ENCODE measurements around the gene RASSF1.

Gene RASSF1

DNA sequence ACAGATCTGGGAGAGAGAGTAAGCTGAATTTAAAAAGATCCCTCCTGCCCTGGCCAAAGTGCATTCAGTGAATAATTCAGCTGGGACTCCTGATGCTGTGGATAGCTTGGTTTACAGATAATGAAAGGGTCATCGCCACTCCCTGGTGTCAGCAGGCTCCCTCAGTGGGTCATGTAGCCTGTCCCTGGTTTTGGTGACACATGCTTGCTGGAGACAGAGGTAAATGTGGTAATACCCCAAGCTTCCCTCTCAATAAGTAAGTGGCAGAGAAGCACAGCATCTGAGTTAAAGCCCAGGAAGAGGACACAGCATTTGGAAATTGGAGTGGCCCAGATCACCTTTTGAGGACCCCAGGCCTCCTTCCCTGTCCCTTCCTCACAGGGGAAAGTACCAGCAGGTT lies 16.8 kb upstream of the RASSF1 start:
- TF ChIP-seq, protein P1, sequence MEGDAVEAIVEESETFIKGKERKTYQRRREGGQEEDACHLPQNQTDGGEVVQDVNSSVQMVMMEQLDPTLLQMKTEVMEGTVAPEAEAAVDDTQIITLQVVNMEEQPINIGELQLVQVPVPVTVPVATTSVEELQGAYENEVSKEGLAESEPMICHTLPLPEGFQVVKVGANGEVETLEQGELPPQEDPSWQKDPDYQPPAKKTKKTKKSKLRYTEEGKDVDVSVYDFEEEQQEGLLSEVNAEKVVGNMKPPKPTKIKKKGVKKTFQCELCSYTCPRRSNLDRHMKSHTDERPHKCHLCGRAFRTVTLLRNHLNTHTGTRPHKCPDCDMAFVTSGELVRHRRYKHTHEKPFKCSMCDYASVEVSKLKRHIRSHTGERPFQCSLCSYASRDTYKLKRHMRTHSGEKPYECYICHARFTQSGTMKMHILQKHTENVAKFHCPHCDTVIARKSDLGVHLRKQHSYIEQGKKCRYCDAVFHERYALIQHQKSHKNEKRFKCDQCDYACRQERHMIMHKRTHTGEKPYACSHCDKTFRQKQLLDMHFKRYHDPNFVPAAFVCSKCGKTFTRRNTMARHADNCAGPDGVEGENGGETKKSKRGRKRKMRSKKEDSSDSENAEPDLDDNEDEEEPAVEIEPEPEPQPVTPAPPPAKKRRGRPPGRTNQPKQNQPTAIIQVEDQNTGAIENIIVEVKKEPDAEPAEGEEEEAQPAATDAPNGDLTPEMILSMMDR (IDR thresholded peaks at IDR 0.05; ENCODE audit: borderline replicate concordance, insufficient read depth, low read depth, low read length): no peak
- peak overlapping the region; percentile 2 for H3K4me3 ChIP-seq (ENCODE audit: low read depth, low read length)

DNA sequence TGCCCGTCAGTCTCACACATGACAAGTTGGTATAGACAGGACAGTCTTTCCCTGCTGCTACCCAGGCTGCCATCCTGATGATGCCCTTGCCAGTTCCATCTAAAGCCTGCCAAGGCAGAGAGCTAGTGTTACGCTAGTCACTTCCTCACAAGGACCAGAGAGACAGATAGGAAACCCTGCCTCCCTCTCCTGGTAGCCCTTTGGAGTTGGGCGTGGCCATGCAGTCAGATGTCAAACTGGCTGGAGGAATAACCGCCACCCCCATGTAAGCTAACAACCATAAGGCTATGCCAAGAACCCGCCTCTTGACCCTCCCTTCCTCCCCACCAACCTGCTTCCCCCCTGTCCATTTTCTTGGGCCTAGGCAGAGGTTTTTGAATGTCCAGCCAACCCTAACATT lies 15.9 kb upstream of the RASSF1 start:
- TF ChIP-seq, protein P1 (IDR thresholded peaks at IDR 0.05; ENCODE audit: borderline replicate concordance, insufficient read depth, low read depth, low read length): no peak
- no peak overlapping the region for H3K4me3 ChIP-seq (ENCODE audit: low read depth, low read length)

DNA sequence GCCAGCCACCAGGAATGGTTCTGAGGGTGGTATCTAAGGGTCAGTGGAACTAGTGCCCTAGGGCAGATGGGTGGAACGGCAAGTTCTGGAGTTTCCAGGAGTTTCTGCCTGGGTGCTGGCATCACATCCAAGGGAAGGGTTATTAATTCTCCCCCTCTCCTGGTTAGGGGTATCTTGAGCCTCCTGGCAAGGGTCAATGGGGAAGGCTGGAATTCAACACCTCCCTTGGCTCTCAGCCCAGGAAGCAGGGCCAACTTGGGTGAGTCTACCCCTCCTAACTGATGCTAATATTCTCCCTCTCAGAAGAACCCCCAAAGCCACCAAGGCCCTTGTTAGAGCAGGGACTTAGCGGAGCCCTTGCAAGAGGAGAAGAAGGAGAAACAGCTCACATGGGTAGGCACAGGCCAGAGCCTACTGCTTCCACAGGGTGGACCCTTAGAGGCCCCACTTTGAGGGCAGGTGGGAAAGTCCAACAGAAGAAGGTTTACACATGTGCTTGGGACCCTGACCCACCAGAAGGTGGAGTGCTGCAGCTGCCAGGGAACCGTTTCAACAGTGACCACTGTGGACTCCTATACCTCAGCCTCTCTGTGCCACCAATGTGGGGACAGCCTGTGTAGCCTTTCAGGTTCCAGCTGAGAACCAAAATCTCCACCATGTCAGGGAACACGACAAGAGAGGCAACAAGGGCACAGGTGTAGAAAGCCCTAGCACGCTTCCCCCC lies 15.4 kb upstream of the RASSF1 start:
- TF ChIP-seq, protein P1 (IDR thresholded peaks at IDR 0.05; ENCODE audit: borderline replicate concordance, insufficient read depth, low read depth, low read length): no peak
- no peak overlapping the region for H3K4me3 ChIP-seq (ENCODE audit: low read depth, low read length)

DNA sequence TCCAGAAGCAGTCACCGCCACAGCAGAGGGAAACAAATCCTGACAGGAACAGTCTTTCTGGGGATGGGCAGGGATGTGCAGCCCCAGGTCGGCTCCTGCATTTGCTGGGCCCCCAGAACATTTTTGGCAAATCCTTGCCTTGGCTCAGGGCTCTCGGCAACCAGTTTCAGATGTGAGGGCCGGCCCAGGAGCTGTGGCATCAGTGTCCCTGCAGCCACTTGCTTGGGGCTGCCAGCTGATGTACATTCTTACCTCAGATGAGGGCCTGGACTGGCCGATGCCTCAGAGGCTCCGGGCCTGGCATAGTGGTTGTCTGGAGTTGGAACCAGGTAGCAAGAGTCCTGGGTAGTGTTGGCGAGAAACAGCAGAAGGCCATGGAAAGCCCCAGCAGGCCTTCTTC lies 14.2 kb upstream of the RASSF1 start:
- TF ChIP-seq, protein P1 (IDR thresholded peaks at IDR 0.05; ENCODE audit: borderline replicate concordance, insufficient read depth, low read depth, low read length): no peak
- no peak overlapping the region for H3K4me3 ChIP-seq (ENCODE audit: low read depth, low read length)

DNA sequence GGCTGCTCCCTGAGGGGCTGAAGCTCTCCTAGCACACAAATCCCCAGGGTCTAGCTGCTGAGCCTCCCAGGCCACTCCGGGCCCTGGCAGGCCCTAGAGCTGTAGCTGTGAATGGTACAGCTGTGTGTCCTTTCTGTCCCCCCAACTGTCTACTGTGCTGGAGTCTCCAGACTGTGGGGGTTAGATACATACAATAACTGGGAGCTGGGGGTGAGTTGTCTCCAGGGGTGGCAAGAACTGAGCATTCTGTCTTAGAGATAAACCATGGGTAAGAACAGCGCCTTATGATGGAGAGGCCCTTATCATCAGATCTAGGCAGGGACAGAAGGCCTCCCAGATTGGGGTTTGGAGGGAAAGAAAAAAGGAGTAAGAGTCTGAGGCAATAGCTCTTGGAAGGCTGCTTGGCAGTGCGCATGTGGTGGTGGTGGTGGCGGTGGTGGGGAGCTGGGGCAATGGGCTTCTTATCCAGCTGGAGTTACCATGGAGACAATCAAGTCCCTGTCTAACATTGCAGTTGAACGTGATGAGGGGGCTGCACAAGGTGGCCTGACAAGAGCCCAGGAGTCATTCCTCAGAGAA lies 13.6 kb upstream of the RASSF1 start:
- TF ChIP-seq, protein P1 (IDR thresholded peaks at IDR 0.05; ENCODE audit: borderline replicate concordance, insufficient read depth, low read depth, low read length): no peak
- no peak overlapping the region for H3K4me3 ChIP-seq (ENCODE audit: low read depth, low read length)

DNA sequence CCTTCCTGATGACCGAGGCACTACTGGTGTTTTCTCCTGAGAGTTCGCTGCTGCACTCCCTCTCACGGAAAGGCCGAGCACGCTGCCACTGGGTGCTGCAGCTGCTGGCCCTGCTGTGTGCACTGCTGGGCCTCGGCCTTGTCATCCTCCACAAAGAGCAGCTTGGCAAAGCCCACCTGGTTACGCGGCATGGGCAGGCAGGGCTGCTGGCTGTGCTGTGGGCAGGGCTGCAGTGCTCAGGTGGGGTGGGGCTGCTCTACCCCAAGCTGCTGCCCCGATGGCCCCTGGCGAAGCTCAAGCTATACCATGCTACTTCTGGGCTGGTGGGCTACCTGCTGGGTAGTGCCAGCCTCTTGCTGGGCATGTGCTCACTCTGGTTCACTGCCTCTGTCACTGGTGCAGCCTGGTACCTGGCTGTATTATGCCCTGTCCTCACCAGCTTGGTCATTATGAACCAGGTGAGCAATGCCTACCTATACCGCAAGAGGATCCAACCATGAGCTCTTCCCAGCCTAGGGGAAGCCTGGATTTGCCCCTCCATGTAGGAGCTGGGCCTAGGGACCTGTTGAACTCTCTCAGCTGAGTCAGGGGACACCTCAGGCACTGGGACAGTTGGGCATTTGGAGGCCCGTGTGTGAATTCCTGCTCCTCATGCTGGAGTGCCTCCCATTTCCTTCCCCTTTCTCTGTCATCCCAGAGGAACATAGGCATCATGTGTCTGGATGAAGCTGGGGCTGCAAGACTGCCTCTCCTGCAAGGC lies 12.8 kb upstream of the RASSF1 start:
- TF ChIP-seq, protein P1 (IDR thresholded peaks at IDR 0.05; ENCODE audit: borderline replicate concordance, insufficient read depth, low read depth, low read length): no peak
- H3K4me3 ChIP-seq (ENCODE audit: low read depth, low read length): no peak overlapping the region

Data from GM12875 (cell line).